CD4-positive, CD25-positive, alpha-beta regulatory T cell (primary cell): Measurements from ENCODE around the gene ZNF638. TPM values are rescaled to one million over a fixed set of nuclear protein-coding genes. Genes with fewer than 3 reads are reported as not detected.
A peak's percentile ranks its signal among the peaks of the same experiment; 100 is the strongest.

ENCODE experiments used
- ATAC-seq, 2 donors: fragments of 150-1000 bp; cut with Tn5 transposase; one replicate each; pipeline ENCODE4 v1.10.0; 2021; ENCODE audit warnings: low read depth in 2 of 2, moderate number of reproducible peaks in 2 of 2, moderate library complexity in 1 of 2
- DNase-seq, 3 donors: peaks; one replicate each; pipeline versions ENCODE4 v3.0.0 to v3.0.0-alpha.2; 2012 to 2022; ENCODE audit warnings: mixed read lengths in 1 of 3
- H3K27ac ChIP-seq: one replicate; pipeline ENCODE4 v1.7.0; 2013; ENCODE audit warnings: mild to moderate bottlenecking, low read length; ENCODE audit not compliant: insufficient read depth, poor library complexity, severe bottlenecking
- H3K27me3 ChIP-seq: one replicate; pipeline ENCODE4 v1.7.0; 2013; ENCODE audit warnings: low read length; ENCODE audit not compliant: control insufficient read depth, insufficient read depth
- H3K36me3 ChIP-seq: one replicate; pipeline ENCODE4 v1.7.0; 2013; ENCODE audit warnings: mild to moderate bottlenecking, low read length, moderate library complexity; ENCODE audit not compliant: control insufficient read depth, insufficient read depth
- H3K4me1 ChIP-seq: 2 replicates; pipeline ENCODE4 v1.7.0; 2013; ENCODE audit warnings: mild to moderate bottlenecking, low read length; ENCODE audit not compliant: insufficient read depth, control insufficient read depth, poor library complexity, severe bottlenecking
- H3K4me3 ChIP-seq: one replicate; pipeline ENCODE4 v1.7.0; 2013; ENCODE audit warnings: low read depth, mild to moderate bottlenecking, low read length, moderate library complexity
- H3K9me3 ChIP-seq, 2 experiments: 1 replicate in 1 of 2; 2 replicates in 1 of 2; pipeline ENCODE4 v1.7.0; 2013; ENCODE audit warnings: low read length in 2 of 2, mild to moderate bottlenecking in 1 of 2, moderate library complexity in 1 of 2; ENCODE audit not compliant: control insufficient read depth in 2 of 2
- H3K27ac Mint-ChIP-seq, 3 donors: one replicate each; pipeline ENCODE4 v1.8.0; 2020 to 2022; ENCODE audit warnings: mild to moderate bottlenecking in 3 of 3, mixed read lengths in 3 of 3, moderate library complexity in 2 of 3
- H3K27me3 Mint-ChIP-seq: one replicate; pipeline ENCODE4 v1.8.0; 2022; ENCODE audit warnings: mild to moderate bottlenecking, mixed read lengths
- H3K36me3 Mint-ChIP-seq: one replicate; pipeline ENCODE4 v1.8.0; 2020; ENCODE audit warnings: mixed read lengths
- H3K4me1 Mint-ChIP-seq, 4 donors: one replicate each; pipeline ENCODE4 v1.8.0; 2020 to 2022; ENCODE audit warnings: mixed read lengths in 4 of 4, mild to moderate bottlenecking in 1 of 4
- H3K4me3 Mint-ChIP-seq, 4 donors: one replicate each; pipeline ENCODE4 v1.8.0; 2020 to 2022; ENCODE audit warnings: mild to moderate bottlenecking in 4 of 4, mixed read lengths in 4 of 4, moderate library complexity in 3 of 4
- H3K9me3 Mint-ChIP-seq, 7 donors: one replicate each; pipeline ENCODE4 v1.8.0; 2020 to 2022; ENCODE audit warnings: mixed read lengths in 7 of 7, mild to moderate bottlenecking in 3 of 7, moderate library complexity in 2 of 7
- polyA plus RNA-seq, 4 donors: library from polyadenylated mRNA; unstranded; fragments of 300-500 nt; fragmentation: Illumina TruSeq; gene quantifications; one replicate each; pipeline ENCODE4 v1.2.3, GENCODE V29; 2021
- total RNA-seq: library from RNA; stranded (reverse); gene quantifications from one replicate; pipeline ENCODE4 v1.2.3, GENCODE V29; 2022

Gene ZNF638
- total and polyA plus RNA-seq, 5 donors from 2014 or later, result 32.6 to 119 (median 36.4) TPM

- Histone ChIP-seq H3K9me3 (no peaks in the 10 kb centered on the region), H3K4me3 (peak overlapping the region; percentile 34), H3K27ac (no peak overlapping the region), H3K4me1 (peaks cover 53% of the 10 kb centered on the region), H3K27me3 (no peaks in the 10 kb centered on the region), H3K36me3 (peaks cover 8% of the 10 kb centered on the region)
- DNase-seq (no peak), ATAC-seq (no peak)
- H3K9me3 Mint-ChIP-seq, result peaks cover 0 to 1% (median 0%) of the 10 kb centered on the region in 7 donors
- H3K4me1 Mint-ChIP-seq, result peaks cover 57 to 86% (median 67%) of the 10 kb centered on the region in 4 donors
- no peaks in the 10 kb centered on the region for H3K27me3 Mint-ChIP-seq
- peak overlapping the region in 2 of 4 donors; percentile 27 to 95 for H3K4me3 Mint-ChIP-seq
- peaks cover 25% of the 10 kb centered on the region for H3K36me3 Mint-ChIP-seq
- H3K27ac Mint-ChIP-seq, result no peak overlapping the region
These were observed 4.8 kb downstream of the ZNF638 start for GRCh38 chr2:71336384-71336783.

GRCh38 chr2:71336802-71337201 lies 5.2 kb downstream of the ZNF638 start:
- Histone ChIP-seq H3K4me3 (peak overlapping the region; percentile 34), H3K36me3 (peaks cover 8% of the 10 kb centered on the region), H3K9me3 (no peaks in the 10 kb centered on the region), H3K4me1 (peaks cover 53% of the 10 kb centered on the region), H3K27me3 (no peaks in the 10 kb centered on the region), H3K27ac (no peak overlapping the region)
- H3K36me3 Mint-ChIP-seq, result peaks cover 22% of the 10 kb centered on the region
- H3K9me3 Mint-ChIP-seq, result no peaks in the 10 kb centered on the region
- ATAC-seq (no peak), DNase-seq (no peak)
- H3K4me1 Mint-ChIP-seq, result peaks cover 58 to 86% (median 66%) of the 10 kb centered on the region in 4 donors
- no peaks in the 10 kb centered on the region for H3K27me3 Mint-ChIP-seq
- H3K27ac Mint-ChIP-seq, result peak overlapping the region in 1 of 3 donors; percentile 14
- H3K4me3 Mint-ChIP-seq, result peak overlapping the region in 3 of 4 donors; percentile 4 to 95 (median 27)

- Histone ChIP-seq H3K27ac (no peak overlapping the region), H3K36me3 (peaks cover 8% of the 10 kb centered on the region), H3K4me3 (no peak overlapping the region), H3K4me1 (peaks cover 46% of the 10 kb centered on the region), H3K9me3 (no peaks in the 10 kb centered on the region), H3K27me3 (no peaks in the 10 kb centered on the region)
- Mint-ChIP-seq H3K4me1 (peaks cover 59 to 84% (median 69%) of the 10 kb centered on the region in 4 donors), H3K9me3 (no peaks in the 10 kb centered on the region), H3K4me3 (peak overlapping the region; percentile 3 to 61 (median 38)), H3K27ac (peak overlapping the region in 1 of 3 donors; percentile 23), H3K27me3 (no peaks in the 10 kb centered on the region), H3K36me3 (peaks cover 28% of the 10 kb centered on the region)
- no peak for DNase-seq
- ATAC-seq, result no peak
These were observed 6.2 kb downstream of the ZNF638 start for GRCh38 chr2:71337776-71338175.

GRCh38 chr2:71339685-71340084 lies 8.1 kb downstream of the ZNF638 start:
- Mint-ChIP-seq H3K4me1 (peaks cover 52 to 84% (median 66%) of the 10 kb centered on the region in 4 donors), H3K27me3 (no peaks in the 10 kb centered on the region), H3K27ac (peak overlapping the region in 1 of 3 donors; percentile 15), H3K9me3 (no peaks in the 10 kb centered on the region), H3K4me3 (peak overlapping the region in 3 of 4 donors; percentile 18 to 81 (median 70)), H3K36me3 (peaks cover 23% of the 10 kb centered on the region)
- H3K27me3 ChIP-seq, result no peaks in the 10 kb centered on the region
- DNase-seq (no peak), ATAC-seq (no peak)
- H3K36me3 ChIP-seq, result peaks cover 12% of the 10 kb centered on the region
- peak overlapping the region; percentile 57 for H3K4me3 ChIP-seq
- no peaks in the 10 kb centered on the region for H3K9me3 ChIP-seq
- peaks cover 28% of the 10 kb centered on the region for H3K4me1 ChIP-seq
- H3K27ac ChIP-seq, result no peak overlapping the region

- Mint-ChIP-seq H3K9me3 (no peaks in the 10 kb centered on the region), H3K27ac (peak overlapping the region in 2 of 3 donors; percentile 15 to 16), H3K4me1 (peaks cover 57 to 80% (median 64%) of the 10 kb centered on the region in 4 donors), H3K36me3 (peaks cover 23% of the 10 kb centered on the region), H3K4me3 (peak overlapping the region in 3 of 4 donors; percentile 18 to 81 (median 70)), H3K27me3 (no peaks in the 10 kb centered on the region)
- peaks cover 9% of the 10 kb centered on the region for H3K36me3 ChIP-seq
- peaks cover 25% of the 10 kb centered on the region for H3K4me1 ChIP-seq
- no peaks in the 10 kb centered on the region for H3K27me3 ChIP-seq
- peak overlapping the region; percentile 57 for H3K4me3 ChIP-seq
- ATAC-seq (no peak), DNase-seq (no peak)
- H3K27ac ChIP-seq, result no peak overlapping the region
- no peaks in the 10 kb centered on the region for H3K9me3 ChIP-seq
These were observed 8.6 kb downstream of the ZNF638 start for GRCh38 chr2:71340176-71340575.

- no peak for ATAC-seq
- H3K4me1 ChIP-seq, result peaks cover 20% of the 10 kb centered on the region
- peaks cover 53 to 77% (median 67%) of the 10 kb centered on the region in 4 donors for H3K4me1 Mint-ChIP-seq
These were observed 10.1 kb downstream of the ZNF638 start for GRCh38 chr2:71341645-71342044.

GRCh38 chr2:71346065-71346464 lies 14.5 kb downstream of the ZNF638 start:
- H3K36me3 ChIP-seq, result peaks cover 22% of the 10 kb centered on the region
- H3K27ac ChIP-seq, result no peak overlapping the region
- no peaks in the 10 kb centered on the region for H3K27me3 ChIP-seq
- H3K36me3 Mint-ChIP-seq, result peaks cover 48% of the 10 kb centered on the region
- H3K4me1 Mint-ChIP-seq, result peaks cover 34 to 72% (median 49%) of the 10 kb centered on the region in 4 donors
- DNase-seq (no peak), ATAC-seq (no peak)
- H3K9me3 ChIP-seq, result no peaks in the 10 kb centered on the region
- H3K9me3 Mint-ChIP-seq, result no peaks in the 10 kb centered on the region
- no peaks in the 10 kb centered on the region for H3K27me3 Mint-ChIP-seq
- no peak overlapping the region for H3K4me3 Mint-ChIP-seq
- no peak overlapping the region for H3K4me3 ChIP-seq
- H3K27ac Mint-ChIP-seq, result no peak overlapping the region
- H3K4me1 ChIP-seq, result peaks cover 4% of the 10 kb centered on the region

More at GRCh38 chr2:71341645-71342044, 10.1 kb downstream of the ZNF638 start:
- H3K27ac Mint-ChIP-seq, result no peak overlapping the region
- no peak overlapping the region for H3K27ac ChIP-seq
- H3K4me3 Mint-ChIP-seq, result no peak overlapping the region
- H3K27me3 Mint-ChIP-seq, result no peaks in the 10 kb centered on the region
- H3K36me3 Mint-ChIP-seq, result peaks cover 32% of the 10 kb centered on the region
- peaks cover 9% of the 10 kb centered on the region for H3K36me3 ChIP-seq
- no peaks in the 10 kb centered on the region for H3K9me3 ChIP-seq
- H3K27me3 ChIP-seq, result no peaks in the 10 kb centered on the region
- H3K4me3 ChIP-seq, result no peak overlapping the region
- DNase-seq, result no peak
- H3K9me3 Mint-ChIP-seq, result no peaks in the 10 kb centered on the region

- no peak overlapping the region for H3K4me3 ChIP-seq
- no peaks in the 10 kb centered on the region for H3K9me3 ChIP-seq
- no peak overlapping the region for H3K27ac ChIP-seq
- no peaks in the 10 kb centered on the region for H3K9me3 Mint-ChIP-seq
- H3K4me1 Mint-ChIP-seq, result peaks cover 44 to 76% (median 50%) of the 10 kb centered on the region in 4 donors
- H3K36me3 ChIP-seq, result peaks cover 22% of the 10 kb centered on the region
- H3K27me3 ChIP-seq, result no peaks in the 10 kb centered on the region
- peaks cover 10% of the 10 kb centered on the region for H3K4me1 ChIP-seq
- peaks cover 52% of the 10 kb centered on the region for H3K36me3 Mint-ChIP-seq
- H3K27me3 Mint-ChIP-seq, result no peaks in the 10 kb centered on the region
- ATAC-seq (no peak), DNase-seq (peak in 2 of 3 donors; percentile 10 to 16)
- H3K4me3 Mint-ChIP-seq, result no peak overlapping the region
- H3K27ac Mint-ChIP-seq, result no peak overlapping the region
These were observed 15.9 kb downstream of the ZNF638 start for GRCh38 chr2:71347517-71347916.
